ENCODE results near the gene RBSN.

DNA sequence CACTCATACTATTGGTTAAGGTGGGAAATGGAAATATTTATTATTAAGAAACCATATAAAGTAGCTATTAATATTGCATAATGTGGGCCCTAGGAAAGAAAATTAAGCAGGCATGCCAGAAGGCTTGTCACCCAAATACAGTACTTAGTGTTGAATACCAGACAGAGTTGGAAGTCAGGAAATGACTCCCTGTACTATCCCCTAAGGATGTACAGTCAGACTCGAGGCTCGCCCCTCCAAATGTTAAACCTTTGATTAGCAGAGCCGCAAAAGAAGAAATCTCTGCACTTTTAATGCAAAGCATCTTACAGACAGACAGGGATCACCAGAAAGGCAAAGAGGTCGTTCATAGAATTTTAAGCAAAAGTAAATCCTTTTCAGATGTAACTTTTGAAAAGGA, 11.3 kb upstream of the RBSN start:
- TF ChIP-seq POLR2A (IDR thresholded peaks at IDR 0.05): no peak
- TF ChIP-seq, protein P1, sequence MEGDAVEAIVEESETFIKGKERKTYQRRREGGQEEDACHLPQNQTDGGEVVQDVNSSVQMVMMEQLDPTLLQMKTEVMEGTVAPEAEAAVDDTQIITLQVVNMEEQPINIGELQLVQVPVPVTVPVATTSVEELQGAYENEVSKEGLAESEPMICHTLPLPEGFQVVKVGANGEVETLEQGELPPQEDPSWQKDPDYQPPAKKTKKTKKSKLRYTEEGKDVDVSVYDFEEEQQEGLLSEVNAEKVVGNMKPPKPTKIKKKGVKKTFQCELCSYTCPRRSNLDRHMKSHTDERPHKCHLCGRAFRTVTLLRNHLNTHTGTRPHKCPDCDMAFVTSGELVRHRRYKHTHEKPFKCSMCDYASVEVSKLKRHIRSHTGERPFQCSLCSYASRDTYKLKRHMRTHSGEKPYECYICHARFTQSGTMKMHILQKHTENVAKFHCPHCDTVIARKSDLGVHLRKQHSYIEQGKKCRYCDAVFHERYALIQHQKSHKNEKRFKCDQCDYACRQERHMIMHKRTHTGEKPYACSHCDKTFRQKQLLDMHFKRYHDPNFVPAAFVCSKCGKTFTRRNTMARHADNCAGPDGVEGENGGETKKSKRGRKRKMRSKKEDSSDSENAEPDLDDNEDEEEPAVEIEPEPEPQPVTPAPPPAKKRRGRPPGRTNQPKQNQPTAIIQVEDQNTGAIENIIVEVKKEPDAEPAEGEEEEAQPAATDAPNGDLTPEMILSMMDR (IDR thresholded peaks at IDR 0.05): no peak

Measured in Peyer's patch (tissue), 4 donors.